Fibroblast of pulmonary artery (primary cell): ENCODE measurements around the gene CLSTN3.

Experiments used
- DNase-seq: peaks from one replicate; pipeline ENCODE4 v3.0.0-alpha.2; 2010; ENCODE audit warnings: low read depth
- H3K4me3 ChIP-seq: replicated peaks from 2 replicates; pipeline ENCODE4 v1.5.1; 2011; ENCODE audit warnings: low read depth, mild to moderate bottlenecking, control low read depth, low read length, moderate library complexity
- CTCF ChIP-seq: IDR thresholded peaks from 2 replicates; pipeline ENCODE4 v1.5.1; 2011; ENCODE audit warnings: mild to moderate bottlenecking, control low read depth, low read length, inconsistent platforms; ENCODE audit errors: missing control alignments

CLSTN3 gene

GRCh38 chr12:7110661-7111060, 19.5 kb upstream of the CLSTN3 start:
- DNase-seq = no peak
- no peak for TF ChIP-seq CTCF
- H3K4me3 ChIP-seq = no peak overlapping the region

GRCh38 chr12:7112041-7112440, 18.1 kb upstream of the CLSTN3 start:
- no peak for TF ChIP-seq CTCF
- no peak overlapping the region for H3K4me3 ChIP-seq
- peak; percentile 35 for DNase-seq

DNA sequence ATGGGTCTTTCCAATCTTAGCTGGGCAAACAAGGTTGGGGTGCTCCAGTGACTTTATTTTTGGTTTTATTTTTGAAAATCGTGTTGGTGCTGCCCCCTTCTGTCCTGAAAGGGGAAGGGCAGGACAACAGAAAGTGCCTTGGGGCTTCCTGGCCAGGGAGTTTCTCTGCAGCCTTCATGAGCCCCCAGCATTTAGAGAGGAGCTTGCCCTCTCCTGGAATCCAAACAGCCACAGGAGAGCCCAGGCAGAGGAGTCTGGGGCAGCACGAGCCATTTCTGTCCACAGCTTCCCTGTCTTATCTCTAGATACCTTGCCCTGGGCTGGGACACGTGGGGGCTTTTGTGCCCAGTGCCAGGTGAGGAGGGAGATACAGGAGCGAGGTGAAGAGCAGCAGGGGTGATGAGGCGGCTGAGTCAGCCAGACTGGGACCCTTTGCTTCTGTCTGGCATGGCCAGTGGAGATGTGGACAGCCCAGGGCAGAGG, 16.7 kb upstream of the CLSTN3 start:
- no peak overlapping the region for H3K4me3 ChIP-seq
- peak; percentile 64 for DNase-seq
- peak; percentile 85 for TF ChIP-seq CTCF

DNA sequence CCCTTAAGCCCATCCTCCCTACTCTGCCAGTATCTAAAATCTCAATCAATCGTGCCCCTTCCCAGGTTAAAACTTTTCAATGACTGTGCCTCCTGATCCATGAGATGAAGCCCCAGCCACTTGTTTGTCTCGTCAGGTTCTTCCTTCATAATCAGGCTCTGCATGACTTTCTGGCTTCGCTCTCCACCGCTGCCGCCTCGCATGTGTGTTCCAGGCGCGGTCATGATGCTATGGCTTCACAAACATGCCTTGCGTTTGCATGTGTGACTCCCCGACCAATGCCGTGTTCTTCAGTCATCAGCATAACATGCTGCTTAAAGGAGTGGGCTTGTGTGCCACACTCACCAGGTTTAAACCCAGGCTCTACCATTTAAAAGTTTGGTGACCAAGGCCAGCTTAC, 16.2 kb upstream of the CLSTN3 start:
- no peak for TF ChIP-seq CTCF
- DNase-seq = no peak
- no peak overlapping the region for H3K4me3 ChIP-seq

GRCh38 chr12:7114851-7115250, 15.3 kb upstream of the CLSTN3 start:
- no peak overlapping the region for H3K4me3 ChIP-seq
- no peak for DNase-seq
- TF ChIP-seq CTCF = no peak

- no peak for DNase-seq
Observed at GRCh38 chr12:7116196-7116595, 14.0 kb upstream of the CLSTN3 start.

GRCh38 chr12:7116916-7117315, 13.3 kb upstream of the CLSTN3 start:
- TF ChIP-seq CTCF = no peak
- no peak overlapping the region for H3K4me3 ChIP-seq
- DNase-seq = no peak

More at GRCh38 chr12:7116196-7116595, 14.0 kb upstream of the CLSTN3 start:
- no peak overlapping the region for H3K4me3 ChIP-seq
- no peak for TF ChIP-seq CTCF
